ENCODE data around the gene SORCS2.

DNA sequence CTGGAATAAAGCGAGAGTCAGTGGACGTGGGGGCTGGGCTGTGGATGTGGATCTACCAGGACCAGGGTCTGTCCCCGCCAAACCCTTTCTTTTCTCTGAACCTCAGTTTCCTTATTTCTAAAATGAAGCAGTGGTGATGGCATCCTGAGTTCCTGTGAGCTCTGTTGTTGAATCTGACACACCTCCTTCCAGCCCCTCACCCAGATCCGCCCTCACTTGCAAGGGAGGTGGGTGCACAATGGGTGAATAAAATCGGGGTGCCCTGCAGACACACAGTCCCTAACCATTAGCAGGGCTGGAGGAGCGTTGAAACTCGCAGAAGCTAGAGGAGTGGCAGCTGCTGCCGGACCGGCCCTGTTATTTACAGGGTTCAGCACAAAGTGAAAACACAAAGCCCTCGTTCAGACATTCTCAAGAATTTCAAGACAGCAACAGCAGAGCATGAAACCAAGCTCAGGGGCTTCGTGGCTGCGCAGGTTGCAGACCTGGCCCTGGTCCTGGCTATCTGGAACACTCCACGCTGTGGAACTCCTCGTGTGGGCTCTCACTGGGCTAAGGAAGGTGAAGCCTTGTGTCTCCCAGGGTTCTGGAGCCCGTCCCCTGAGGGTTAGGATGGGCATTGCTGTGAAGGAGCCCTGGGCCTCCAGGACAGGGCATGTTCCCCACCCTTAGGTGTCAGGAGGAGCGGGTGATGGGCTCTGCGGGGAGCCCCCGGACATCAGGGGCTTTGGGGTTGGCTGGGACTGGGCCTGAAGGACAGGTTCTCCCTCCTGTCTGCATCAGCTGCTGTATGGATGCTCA is 199.5 kb downstream of the SORCS2 start:
- no peak for TF ChIP-seq CTCF (IDR thresholded peaks at IDR 0.05)
- no peak for TF ChIP-seq POLR2A (IDR thresholded peaks at IDR 0.05)
